HG02938 (cell line): ENCODE data around the gene HIGD1B.

Experiments used
- ATAC-seq: cut with Tn5 transposase; IDR thresholded peaks from one replicate; pipeline ENCODE4 v1.9.1; 2021; ENCODE audit warnings: mild to moderate bottlenecking, moderate library complexity; ENCODE audit not compliant: unreplicated experiment

The HIGD1B gene

DNA sequence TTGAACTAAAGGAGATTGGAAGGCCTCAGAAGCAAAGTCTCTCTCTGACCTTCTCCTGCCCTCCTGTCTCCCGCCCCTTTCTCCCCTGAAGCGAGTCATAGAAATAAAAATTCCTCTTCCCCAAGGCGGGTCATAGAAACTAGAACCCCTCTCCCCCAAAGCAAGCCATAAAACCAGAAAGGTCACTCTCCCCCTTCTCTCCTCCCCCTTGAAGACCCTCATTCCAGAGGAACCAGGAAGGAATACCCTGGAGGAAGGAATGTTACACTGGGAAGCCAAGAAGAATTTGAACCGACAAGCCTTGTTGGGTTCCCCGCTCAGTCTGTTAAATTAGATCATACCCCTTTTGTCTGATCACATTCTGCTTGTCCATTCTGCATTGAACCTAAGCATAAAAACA, 14.9 kb upstream of the HIGD1B start:
- no peak for ATAC-seq

DNA sequence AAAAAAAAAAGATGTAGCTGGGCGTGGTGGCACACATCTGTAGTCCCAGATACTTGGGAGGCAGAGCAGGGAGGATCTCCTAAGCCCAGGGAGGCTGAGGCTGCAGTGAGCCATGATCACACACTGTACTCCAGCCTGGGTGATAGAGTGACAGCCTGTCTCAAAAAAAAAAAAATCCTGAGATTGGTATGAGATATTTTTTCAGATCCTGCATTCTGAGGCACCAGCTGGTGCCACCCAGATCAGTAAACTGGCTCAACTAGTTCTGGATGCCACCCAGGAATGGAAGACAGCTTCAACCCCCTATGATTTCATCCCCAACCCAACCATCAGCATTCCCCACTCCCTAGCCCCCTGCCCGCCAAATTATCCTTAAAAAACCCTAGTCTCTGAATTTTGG, 10.5 kb upstream of the HIGD1B start:
- ATAC-seq = no peak

DNA sequence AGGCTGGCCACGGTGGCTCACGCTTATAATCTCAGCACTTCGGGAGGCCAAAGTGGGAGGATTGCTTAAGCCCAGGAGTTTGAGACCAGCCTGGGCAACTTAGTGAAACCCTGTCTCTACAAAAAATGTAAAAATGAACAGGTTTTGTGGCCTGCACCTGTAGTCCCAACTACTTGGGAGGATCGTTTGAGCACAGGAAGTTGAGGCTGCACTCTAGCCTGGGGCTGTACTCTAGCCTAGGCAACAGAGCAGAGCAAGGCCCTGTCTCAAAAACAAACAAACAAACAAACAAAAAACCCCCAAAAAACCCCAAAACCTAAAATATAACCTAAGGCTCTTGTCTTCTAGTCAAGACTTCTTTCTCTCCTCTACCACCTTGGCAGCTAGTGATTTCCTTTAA, 7.4 kb upstream of the HIGD1B start:
- ATAC-seq = no peak

DNA sequence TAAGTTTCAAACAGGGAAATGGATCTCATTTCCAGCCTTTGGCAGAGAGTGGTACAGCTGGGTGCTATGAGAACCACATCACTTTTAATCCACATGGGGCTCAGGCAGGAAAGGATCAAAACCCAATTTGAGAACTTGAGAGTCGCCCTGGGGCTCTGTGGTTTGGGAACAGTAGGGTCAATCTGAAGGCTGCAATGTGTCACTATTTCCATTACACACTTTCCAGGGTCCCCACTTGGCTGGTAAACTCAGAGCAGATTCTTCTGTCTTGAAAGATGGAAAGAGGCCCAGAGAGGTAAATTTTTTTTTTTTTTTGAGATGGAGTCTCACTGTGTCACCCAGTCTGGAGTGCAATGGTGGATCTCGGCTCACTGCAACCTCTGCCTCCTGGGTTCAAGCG, 6.7 kb upstream of the HIGD1B start:
- ATAC-seq = no peak

DNA sequence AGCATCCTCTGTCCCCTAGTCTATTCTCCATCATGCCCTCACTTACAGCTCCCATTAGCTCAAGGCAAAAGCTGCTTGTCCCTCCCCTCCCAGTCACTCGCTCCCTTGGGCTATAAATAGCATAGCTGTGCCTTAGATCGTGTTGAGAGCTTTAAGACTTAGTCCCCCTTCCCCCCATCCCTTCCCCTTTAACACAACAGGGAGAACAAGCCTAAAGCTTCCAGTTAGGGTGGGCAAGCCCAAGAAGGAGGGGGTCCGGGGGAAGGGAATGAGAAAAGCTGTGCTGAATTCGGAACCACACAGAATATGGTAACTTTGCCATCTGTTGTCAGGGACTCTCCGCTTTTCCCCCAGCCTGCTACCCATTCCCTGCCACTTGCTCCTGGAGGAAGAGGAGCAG, 4.9 kb upstream of the HIGD1B start:
- ATAC-seq = no peak

DNA sequence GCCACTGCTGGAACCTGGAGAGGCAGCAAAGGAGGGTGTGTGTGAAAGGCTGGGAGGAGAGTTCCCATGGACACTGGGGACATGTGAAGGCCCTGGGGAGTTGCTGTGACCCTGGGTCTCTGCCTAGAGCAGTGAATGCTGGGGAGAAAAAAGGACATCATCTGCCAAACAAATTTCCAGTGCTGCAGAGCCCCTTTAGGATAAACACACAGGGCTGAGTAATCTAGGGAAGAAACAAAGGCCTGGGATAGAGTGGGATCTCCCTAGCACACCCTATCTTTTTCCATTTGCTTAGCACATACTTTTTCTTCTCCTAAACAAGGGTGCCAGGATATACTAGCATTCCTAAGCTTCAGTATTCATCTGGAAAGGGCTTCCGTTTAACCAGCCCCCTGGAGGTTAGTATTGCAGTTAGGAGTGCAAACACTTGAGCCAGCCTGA, 3.3 kb upstream of the HIGD1B start:
- ATAC-seq = no peak

DNA sequence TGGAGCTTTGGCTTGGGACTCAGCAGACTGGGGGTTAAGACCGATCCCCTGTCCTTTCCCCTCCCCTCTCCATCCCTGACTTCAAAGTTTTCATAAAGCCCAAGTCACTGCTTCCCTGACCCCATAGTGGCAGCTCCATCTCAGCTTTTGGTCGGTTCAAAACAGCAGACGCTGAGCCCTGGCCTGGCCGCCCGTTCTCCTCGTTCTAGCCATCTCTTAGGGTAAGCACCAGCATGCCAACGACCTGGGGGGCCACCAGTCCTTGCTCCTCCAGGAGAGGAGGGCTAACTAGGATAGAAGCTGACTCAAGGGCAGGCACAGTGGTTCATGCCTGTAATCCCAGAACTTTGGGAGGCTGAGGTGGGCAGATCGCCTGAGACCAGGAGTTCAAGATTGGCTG, 1.5 kb upstream of the HIGD1B start:
- no peak for ATAC-seq

DNA sequence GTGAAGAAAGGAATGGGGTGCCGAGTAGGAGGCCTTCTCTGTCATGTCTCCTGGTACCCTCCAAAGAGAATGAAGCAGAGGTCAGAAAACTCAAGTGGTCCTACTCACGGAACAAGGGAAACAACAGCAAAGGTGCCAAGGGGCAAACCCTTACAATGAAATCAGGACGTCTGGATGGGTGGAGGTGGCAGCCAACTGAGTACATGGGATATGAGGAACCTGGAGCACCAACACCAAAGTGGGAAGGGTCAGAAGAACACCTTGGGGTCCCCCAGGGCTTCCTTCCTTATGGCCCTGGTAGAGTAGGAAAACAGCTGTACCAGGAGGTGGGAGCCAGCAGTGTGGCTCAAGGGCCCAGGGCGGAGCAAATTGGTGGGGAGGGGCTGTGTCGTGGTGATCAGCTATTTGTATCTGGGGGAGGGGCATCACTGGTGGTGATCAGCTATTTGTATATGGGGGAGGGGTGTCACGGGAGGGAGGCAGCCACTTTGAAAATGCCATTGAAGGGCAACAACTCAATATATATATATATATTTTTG, 643 bp downstream of the HIGD1B start:
- ATAC-seq = no peak

DNA sequence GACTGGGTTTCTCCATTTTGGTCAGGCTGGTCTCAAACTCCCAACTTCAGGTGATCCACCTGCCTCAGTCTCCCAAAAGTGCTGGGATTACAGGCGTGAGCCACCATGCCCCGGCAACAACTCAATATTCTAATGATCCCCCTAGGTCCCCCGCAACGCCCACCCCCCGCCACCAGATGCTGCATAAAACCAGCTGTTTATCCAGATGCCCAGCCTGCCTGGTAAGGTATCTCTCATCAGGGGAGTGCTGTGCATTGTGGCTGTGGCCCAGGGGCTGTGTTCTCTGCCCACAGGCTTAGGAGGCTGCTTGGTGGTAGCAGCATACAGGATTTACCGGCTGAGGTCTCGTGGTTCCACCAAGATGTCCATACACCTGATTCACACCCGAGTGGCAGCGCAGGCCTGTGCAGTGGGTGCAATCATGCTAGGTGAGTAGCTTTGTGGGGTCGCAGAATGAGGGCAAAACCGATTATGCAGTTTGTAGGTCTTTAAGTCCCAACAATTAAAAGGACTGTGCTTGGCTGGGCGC, 1.3 kb downstream of the HIGD1B start:
- no peak for ATAC-seq

DNA sequence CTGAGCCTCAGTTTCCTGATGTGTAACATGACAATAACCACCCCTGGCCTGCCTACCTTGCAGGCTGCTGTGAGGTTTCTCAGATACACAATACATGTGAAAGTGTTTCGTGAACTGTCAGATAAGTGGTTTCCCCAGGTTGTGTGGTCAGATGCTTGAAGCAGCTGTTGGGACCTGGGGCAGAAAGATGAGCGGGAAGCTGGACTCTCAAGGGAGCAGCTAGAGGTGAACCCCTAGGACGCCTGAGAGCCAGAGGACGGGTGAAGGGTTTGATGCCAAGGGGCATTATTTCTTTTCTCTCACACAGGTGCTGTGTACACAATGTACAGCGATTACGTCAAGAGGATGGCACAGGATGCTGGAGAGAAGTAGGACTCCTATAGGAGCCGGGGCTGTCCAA, 2.3 kb downstream of the HIGD1B start:
- ATAC-seq = no peak

DNA sequence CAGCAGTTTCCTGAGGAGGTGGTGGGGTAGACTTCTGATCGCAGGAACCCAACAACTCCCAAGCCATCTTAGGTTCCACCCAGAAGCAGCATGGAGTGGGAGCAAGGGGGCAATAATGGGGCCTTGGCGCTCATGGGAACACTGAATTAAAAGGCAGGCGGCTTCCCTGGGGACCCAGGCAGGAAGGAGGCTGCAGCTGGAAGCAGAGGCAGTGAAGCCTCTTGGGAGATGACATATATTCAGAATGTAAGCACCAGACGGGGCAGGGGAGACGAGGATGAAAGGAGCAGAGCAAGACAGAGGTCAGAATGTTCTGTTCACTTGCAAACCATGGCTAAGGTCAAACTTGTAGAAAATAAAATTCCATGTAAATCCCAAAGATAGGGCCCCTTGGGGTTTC, 2.9 kb downstream of the HIGD1B start:
- ATAC-seq = no peak

DNA sequence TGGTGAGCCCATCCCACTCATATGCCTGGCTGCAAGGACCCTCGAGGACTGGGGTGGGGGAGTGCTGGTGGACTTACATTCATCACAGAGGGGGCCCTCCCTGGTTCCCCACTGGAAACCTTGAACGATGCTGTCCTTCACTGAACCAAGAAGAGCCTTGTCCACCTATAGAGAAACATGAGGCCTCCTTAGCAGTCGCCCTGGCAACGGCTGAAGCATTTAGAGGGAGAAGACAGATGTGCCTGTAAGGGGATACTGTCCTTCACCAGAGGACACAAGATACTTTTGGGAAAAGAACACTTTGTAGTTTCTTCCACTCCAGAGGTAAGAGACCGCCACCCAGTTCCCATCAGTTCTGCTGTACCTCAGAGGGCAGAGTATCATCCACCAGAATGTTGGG, 6.5 kb downstream of the HIGD1B start:
- ATAC-seq = no peak

DNA sequence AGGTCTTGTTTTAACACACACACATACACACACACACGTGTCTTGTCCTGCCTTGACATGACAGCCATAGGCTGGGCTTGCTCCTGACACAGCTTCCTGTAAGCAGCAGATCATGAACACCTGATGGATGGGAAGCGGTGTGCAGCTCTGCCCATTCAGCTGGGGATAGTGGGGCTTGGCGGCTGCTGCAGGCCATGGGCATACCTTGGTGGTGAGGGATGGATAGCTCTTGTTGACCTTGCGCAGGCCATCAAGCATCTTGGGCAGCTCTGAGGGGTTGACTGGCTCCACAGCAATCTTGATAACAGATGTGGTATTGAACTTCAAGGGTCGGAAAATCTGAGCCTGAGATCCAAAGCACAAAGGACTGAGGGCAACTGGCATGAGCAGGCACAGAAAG, 12.0 kb downstream of the HIGD1B start:
- ATAC-seq = no peak

DNA sequence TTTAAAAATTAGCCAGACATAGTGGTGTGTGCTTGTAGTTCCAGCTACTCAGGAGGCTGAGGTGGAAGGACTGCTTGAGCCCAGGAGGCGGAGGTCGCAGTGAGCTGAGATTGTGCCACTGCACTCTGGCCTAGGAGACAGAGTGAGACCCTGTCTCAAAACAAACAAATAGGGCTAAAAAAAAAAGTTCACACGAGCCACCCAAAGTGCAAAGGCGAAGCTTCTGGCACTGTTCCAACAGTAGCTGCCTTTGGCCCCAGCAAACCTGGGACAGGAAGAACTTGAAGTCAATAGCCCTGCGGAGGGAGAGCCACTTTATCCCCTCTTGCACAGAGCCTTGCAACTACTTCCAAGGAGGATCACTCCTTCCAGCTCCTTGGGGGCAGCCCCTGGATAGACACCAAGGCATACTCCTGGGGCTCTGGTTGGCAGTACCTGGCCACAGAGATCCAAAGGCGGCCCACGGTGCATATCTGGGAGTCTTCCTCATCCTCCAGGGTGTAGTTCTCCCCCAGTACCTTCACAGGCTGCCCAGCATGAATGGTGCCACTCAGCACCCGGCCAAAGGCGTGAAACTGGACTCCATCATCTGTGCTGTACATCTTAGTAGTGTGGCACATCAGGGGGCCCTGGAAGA, 14.7 kb downstream of the HIGD1B start:
- ATAC-seq = no peak

DNA sequence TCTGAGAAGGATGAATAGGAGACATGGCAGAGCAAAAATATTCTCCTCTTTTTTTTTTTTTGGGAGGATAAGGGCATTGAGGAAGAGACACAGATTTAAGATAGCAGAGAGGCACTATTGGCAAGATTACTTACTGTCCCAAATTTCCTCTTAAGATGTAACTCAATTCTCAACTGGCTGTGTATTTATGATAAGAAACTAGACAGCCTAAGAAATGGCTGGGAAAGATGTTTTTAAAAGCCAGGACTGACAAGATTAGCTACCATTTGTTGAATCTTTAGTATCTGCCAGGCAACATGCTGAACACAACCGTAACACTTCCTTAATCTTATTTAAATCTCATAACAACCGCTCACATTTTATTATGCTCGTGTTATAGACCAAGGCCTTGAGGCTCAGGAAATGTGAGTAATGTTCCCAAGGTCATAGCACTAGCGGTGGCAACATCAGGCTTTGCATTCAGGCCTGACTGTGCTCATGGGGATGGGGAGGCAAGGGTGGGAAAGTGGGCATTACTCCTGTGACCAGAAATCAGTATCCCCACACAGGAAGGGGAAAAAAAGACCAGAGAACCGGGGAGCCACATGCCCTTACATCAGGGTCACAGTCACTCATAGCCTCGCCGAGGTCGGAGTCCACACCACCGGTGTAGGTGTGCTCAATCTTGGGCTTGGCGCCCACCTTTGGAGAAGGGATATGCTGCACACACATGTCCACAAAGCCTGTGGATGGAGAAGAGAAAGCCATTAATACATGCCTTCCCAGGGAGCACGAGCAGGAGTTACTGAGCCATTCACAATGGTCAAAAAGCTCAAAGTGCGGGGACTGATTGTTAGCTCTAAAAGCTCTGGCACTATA, 15.6 kb downstream of the HIGD1B start:
- ATAC-seq = no peak

DNA sequence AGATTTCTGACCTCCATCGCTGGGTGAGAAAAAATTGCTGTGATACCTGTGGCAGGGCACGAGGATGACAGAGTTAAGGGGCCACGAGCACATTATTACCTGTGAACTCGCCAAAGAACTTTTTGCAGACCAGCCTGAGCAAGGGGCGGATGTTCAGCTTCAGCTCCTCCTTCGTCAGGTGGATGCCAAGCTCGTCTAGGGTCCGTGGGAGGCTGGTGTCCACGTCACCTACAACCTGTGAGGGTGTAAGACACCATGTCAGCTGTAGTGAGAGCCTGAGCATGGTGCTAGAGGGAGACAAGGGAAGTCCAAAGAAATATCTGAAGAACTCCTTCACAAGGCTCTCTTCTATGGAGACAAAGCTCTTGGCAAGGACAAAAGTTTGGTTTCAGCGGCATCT, 17.1 kb downstream of the HIGD1B start:
- no peak for ATAC-seq

DNA sequence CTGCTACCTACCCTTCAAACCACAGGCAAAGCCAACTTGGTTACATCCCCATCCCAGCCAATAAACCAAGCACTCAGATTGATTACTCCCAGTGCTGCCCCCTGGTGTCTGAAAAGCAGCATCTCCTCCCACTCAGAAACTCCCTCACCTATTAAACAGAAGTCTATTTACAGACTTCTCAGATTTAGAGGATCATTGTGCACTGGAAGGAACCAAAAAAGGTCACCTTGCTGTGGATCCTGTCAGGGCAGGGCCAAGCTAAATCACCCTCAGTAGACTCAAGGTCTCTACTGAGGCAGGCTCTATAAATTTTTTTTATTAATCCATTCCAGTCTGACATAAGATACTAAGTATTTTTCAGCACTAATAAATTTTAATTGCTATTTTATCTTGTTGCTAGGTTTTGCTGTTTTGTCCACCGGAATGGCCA, 17.6 kb downstream of the HIGD1B start:
- no peak for ATAC-seq

DNA sequence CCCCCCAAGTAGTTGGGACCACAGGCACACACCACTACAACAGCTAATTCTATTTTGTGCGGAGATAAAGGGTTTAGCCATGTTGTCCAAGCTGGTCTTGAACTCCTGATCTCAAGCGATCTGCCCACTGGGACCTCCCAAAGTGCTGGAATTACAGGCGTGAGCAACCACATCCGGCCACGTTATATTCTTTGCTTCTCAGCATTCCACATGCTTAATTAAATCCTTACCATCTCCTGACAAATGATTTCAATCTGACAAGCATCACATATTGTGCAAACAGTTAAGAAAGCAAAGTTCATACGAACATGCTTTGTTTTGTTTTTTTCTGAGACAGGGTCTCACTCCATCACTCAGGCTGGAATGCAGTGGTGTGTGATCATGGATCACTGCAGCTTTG, 18.2 kb downstream of the HIGD1B start:
- ATAC-seq = no peak

DNA sequence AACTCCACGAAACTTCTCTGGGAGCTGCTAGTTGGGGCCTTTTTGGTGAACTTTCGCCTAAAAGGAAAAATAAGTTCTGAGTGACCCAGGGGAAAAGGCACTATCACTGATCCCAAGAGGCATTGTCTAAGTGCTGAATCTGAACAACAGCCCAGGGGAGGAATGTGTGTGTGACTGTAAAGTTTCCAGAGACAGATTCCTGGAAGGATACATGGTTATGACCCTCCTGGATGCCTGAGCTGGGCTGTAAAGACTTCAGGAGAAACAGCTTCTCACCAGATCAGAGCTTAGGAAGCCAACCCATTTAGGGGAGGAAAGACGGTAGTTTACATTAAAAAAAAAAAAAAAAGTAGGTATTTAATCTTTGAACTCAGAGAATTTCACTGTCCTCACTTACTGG, 20.2 kb downstream of the HIGD1B start:
- no peak for ATAC-seq

DNA sequence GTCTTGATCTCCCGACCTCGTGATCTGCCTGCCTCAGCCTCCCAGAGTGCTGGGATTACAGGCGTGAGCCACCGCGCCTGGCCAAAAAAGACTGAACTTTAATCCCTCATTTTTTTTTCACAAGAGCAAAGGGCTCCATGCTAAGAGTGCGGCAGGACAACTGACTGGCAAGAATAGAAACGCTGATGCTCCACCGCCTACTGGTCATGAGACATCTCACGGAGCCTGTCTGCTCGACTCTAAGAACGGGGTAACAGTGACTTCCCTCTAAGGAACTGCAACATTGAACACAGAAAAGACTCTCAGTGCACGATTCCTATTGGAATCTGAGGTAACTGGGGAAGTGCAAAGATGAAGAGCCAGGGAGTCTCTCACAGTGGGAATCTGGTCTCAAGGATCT, 23.9 kb downstream of the HIGD1B start:
- ATAC-seq = no peak

DNA sequence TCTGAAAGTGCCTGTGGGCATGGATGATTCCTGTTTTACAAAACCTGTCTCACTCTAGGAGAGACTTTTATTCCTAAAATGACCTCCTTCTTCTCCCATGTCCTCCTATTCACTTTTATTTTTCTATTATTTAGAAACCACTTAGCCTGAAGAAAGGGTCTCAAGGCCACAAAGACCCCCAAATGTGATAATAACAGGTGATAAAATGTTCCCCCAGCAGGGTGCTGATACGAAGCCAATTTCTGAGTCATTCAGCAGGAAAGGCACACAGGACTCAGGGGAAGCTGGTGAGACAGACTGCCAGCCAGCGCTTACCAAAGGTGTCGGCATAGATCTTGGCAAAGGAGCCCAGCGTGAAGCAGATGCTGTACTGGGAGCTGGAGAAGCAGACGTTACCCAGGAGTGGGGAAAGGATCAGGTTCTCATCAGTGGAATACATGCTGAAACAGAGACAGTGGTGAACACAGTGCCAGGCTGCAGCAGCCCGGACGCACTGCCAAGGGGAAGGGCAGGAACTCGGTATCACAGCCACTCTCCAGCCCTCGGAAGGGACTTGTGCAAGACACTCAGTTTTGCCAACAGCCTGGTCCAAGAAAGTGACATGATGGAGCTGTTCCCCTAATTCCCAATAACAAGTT, 24.6 kb downstream of the HIGD1B start:
- ATAC-seq = no peak

DNA sequence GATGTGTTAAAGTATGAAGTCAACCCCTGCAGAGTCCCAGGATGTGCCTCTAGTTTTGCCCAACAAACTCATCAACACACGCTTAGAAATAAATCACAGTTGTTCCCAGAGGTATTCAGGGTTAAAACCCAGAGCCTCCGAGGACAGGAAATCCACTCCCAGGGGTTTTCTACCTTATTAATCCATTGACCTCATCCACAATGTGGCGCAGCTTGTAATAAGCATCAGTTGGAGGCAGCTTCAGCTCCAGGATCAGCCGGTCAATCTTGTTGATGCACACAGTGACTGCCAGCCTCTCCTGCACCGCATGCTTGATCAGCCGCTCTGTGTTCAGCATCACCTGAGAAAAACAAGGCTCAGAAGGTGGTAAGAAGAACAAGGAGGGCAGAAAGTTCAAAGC, 28.1 kb downstream of the HIGD1B start:
- no peak for ATAC-seq
